GM23338 (cell line): ENCODE results near the gene FBXW7. TPM values are rescaled to one million over a fixed set of nuclear protein-coding genes. Genes with fewer than 3 reads are reported as not detected.

Experiments used
- ATAC-seq: fragments of 200-7000 bp; cut with Tn5 transposase; 3 replicates; pipeline ENCODE4 v1.9.1; 2020
- DNase-seq: peaks from one replicate; pipeline ENCODE4 v3.0.0-alpha.2; 2015; ENCODE audit warnings: low spot score
- H2AFZ ChIP-seq: fragments of 200-600 bp; sonication (generic); 2 replicates; pipeline ENCODE4 v1.8.0; 2016; ENCODE audit warnings: antibody characterized with exemption, mild to moderate bottlenecking, moderate library complexity
- H3F3A ChIP-seq: fragments of 200-600 bp; sonication (generic); replicated peaks from 2 replicates; pipeline ENCODE4 v1.8.0; 2017; ENCODE audit warnings: antibody characterized with exemption, mixed run types, low read depth
- H3K27ac ChIP-seq: fragments of 200-600 bp; sonication (generic); 2 replicates; pipeline ENCODE4 v1.6.1; 2016; ENCODE audit warnings: low read depth
- H3K27me3 ChIP-seq: fragments of 200-600 bp; sonication (generic); 2 replicates; pipeline ENCODE4 v1.8.0; 2016; ENCODE audit warnings: mild to moderate bottlenecking, mixed run types, moderate library complexity; ENCODE audit not compliant: insufficient read depth
- H3K36me3 ChIP-seq: fragments of 200-600 bp; sonication (generic); 2 replicates; pipeline ENCODE4 v1.8.0; 2016; ENCODE audit warnings: mild to moderate bottlenecking; ENCODE audit not compliant: insufficient read depth
- H3K4me1 ChIP-seq: fragments of 200-600 bp; sonication (generic); 2 replicates; pipeline ENCODE4 v1.8.0; 2016; ENCODE audit warnings: mild to moderate bottlenecking, moderate library complexity; ENCODE audit not compliant: insufficient read depth
- H3K4me2 ChIP-seq: fragments of 200-600 bp; sonication (generic); 2 replicates; pipeline ENCODE4 v1.7.1; 2017; ENCODE audit warnings: mixed run types
- H3K4me3 ChIP-seq: fragments of 200-600 bp; sonication (generic); 2 replicates; pipeline ENCODE4 v1.6.1; 2016; ENCODE audit warnings: mixed run types
- H3K79me2 ChIP-seq: fragments of 200-600 bp; sonication (generic); replicated peaks from 2 replicates; pipeline ENCODE4 v1.8.0; 2017; ENCODE audit warnings: mild to moderate bottlenecking; ENCODE audit not compliant: insufficient read depth
- H3K9me2 ChIP-seq: fragments of 200-600 bp; sonication (generic); 2 replicates; pipeline ENCODE4 v1.8.0; 2017; ENCODE audit not compliant: insufficient read depth
- H4K20me1 ChIP-seq: fragments of 200-600 bp; sonication (generic); replicated peaks from 2 replicates; pipeline ENCODE4 v1.8.0; 2017; ENCODE audit warnings: mild to moderate bottlenecking; ENCODE audit not compliant: insufficient read depth
- H3K27ac Mint-ChIP-seq: 2 replicates; pipeline ENCODE4 v1.8.0; 2020; ENCODE audit warnings: inconsistent platforms, mild to moderate bottlenecking, moderate library complexity, mixed read lengths
- H3K27me3 Mint-ChIP-seq: 3 replicates; pipeline ENCODE4 v1.8.0; 2022; ENCODE audit warnings: low read depth, mild to moderate bottlenecking, moderate library complexity, mixed read lengths, inconsistent platforms; ENCODE audit not compliant: insufficient read depth, poor library complexity
- H3K36me3 Mint-ChIP-seq: 3 replicates; pipeline ENCODE4 v1.8.0; 2021; ENCODE audit warnings: low read depth, mild to moderate bottlenecking, inconsistent platforms, moderate library complexity, mixed read lengths
- H3K4me1 Mint-ChIP-seq: 3 replicates; pipeline ENCODE4 v1.8.0; 2020; ENCODE audit warnings: mild to moderate bottlenecking, inconsistent platforms, mixed read lengths
- H3K4me3 Mint-ChIP-seq: 3 replicates; pipeline ENCODE4 v1.8.0; 2021; ENCODE audit warnings: moderate library complexity, mild to moderate bottlenecking, inconsistent platforms, mixed read lengths
- H3K9me3 Mint-ChIP-seq: 3 replicates; pipeline ENCODE4 v1.8.0; 2020; ENCODE audit warnings: moderate library complexity, mild to moderate bottlenecking, inconsistent platforms, mixed read lengths
- CREB1 ChIP-seq: fragments of 250-450 bp; sonication (Bioruptor Pico); IDR thresholded peaks from 2 replicates; pipeline ENCODE4 v1.5.0; 2020; ENCODE audit warnings: low read depth, mild to moderate bottlenecking, moderate library complexity
- EZH2 ChIP-seq: fragments of 200-600 bp; sonication (generic); IDR thresholded peaks from one replicate; pipeline ENCODE4 v1.8.0; 2017; ENCODE audit warnings: antibody characterized with exemption, mild to moderate bottlenecking, low read depth; ENCODE audit not compliant: unreplicated experiment
- EZH2phosphoT487 ChIP-seq: fragments of 200-600 bp; sonication (generic); IDR thresholded peaks from one replicate; pipeline ENCODE4 v1.8.1; 2018; ENCODE audit warnings: antibody characterized with exemption; ENCODE audit not compliant: unreplicated experiment
- JUNB ChIP-seq: IDR thresholded peaks from one replicate; pipeline ENCODE4 v1.6.1; 2016; ENCODE audit warnings: antibody characterized with exemption; ENCODE audit not compliant: unreplicated experiment
- NANOG ChIP-seq: IDR thresholded peaks from 2 replicates; pipeline ENCODE4 v1.6.1; 2016; ENCODE audit warnings: antibody characterized with exemption, borderline replicate concordance
- POLR2AphosphoS5 ChIP-seq: IDR thresholded peaks from 2 replicates; pipeline ENCODE4 v1.6.1; 2016; ENCODE audit warnings: antibody characterized with exemption, low read depth
- STAT1 ChIP-seq: IDR thresholded peaks from one replicate; pipeline ENCODE4 v1.6.1; 2016; ENCODE audit warnings: antibody characterized with exemption; ENCODE audit not compliant: unreplicated experiment
- ZNF114 ChIP-seq: fragments of 250-450 bp; sonication (Bioruptor Pico); IDR thresholded peaks from 2 replicates; pipeline ENCODE4 v1.5.0; 2020; ENCODE audit warnings: mild to moderate bottlenecking, moderate library complexity
- ZNF331 ChIP-seq: fragments of 250-450 bp; sonication (Bioruptor Pico); IDR thresholded peaks from 2 replicates; pipeline ENCODE4 v1.5.0; 2020; ENCODE audit warnings: low read depth, mild to moderate bottlenecking, moderate library complexity
- polyA plus RNA-seq: library from polyadenylated mRNA; unstranded; fragments of >200 nt; fragmentation: Nextera tagmentation; extraction: Ambion mirVana; gene quantifications from 2 replicates; pipeline ENCODE4 v1.2.1, GENCODE V29; 2016
- total RNA-seq: library from RNA; depleted of rRNA; stranded (reverse); fragments of >200 nt; shearing (Covaris generic); gene quantifications from 2 replicates; pipeline ENCODE4 v1.2.3, GENCODE V29; 2014
- TF ChIP-seq, protein P1 (sequence below), 2 experiments: fragments of 200-600 bp in 1 of 2; sonication (generic) in 1 of 2; conservative IDR thresholded peaks; 2 replicates each; pipeline versions ENCODE4 v1.5.1 to v1.6.1; 2016 to 2017; ENCODE audit warnings: antibody characterized with exemption in 2 of 2, low read depth in 2 of 2, mild to moderate bottlenecking in 2 of 2, moderate library complexity in 1 of 2
- TF ChIP-seq, protein P2 (sequence below): fragments of 250-450 bp; sonication (Bioruptor Pico); IDR thresholded peaks from 2 replicates; pipeline ENCODE4 v1.5.0; 2020; ENCODE audit warnings: mild to moderate bottlenecking, moderate library complexity
- TF ChIP-seq, protein P3 (sequence below): IDR thresholded peaks from one replicate; pipeline ENCODE4 v1.6.1; 2018; ENCODE audit warnings: antibody characterized with exemption; ENCODE audit not compliant: unreplicated experiment
- TF ChIP-seq, protein P4 (sequence below): IDR thresholded peaks from 2 replicates; pipeline ENCODE4 v1.6.1; 2016; ENCODE audit warnings: antibody characterized with exemption

FBXW7 gene
- total and polyA plus RNA-seq, 2 experiments from 2014 or later, result 25.8 to 34.7 TPM

DNA sequence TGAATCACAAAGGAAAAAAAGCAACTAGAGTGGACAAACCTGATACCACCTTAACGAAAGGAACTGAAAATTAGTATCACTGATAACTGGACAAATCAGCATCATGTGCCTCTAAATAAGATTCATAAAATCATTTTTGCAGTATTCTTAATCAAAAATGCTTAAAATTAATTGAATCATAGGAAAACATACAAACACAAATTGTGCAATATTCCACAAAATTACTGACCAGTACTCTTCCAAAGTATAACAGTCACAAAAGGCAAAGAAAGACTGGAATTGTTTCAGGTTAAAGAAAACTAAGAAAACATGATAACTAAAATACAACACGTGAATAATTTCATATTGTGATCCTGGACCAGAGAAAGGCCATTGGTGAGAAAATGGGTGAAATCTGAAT, 27.1 kb downstream of the FBXW7 start:
- H3K4me1 Mint-ChIP-seq, result peaks cover 16% of the 10 kb centered on the region; the same call in 2 of the 3 replicates
- H3K79me2 ChIP-seq, result peaks cover 87% of the 10 kb centered on the region
- ATAC-seq, result no peak

More for the DNA sequence above, 27.1 kb downstream of the FBXW7 start:
- H3K36me3 ChIP-seq, result no peaks in the 10 kb centered on the region
- no peak overlapping the region for H3K4me3 ChIP-seq
- H3F3A ChIP-seq, result no peaks in the 10 kb centered on the region
- H3K27ac ChIP-seq, result no peak overlapping the region
- no peaks in the 10 kb centered on the region for H3K27me3 ChIP-seq
- H2AFZ ChIP-seq, result no peak overlapping the region
- no peaks in the 10 kb centered on the region; the same call in 1 of the 2 replicates for H4K20me1 ChIP-seq
- H3K36me3 Mint-ChIP-seq, result no peaks in the 10 kb centered on the region
- H3K4me2 ChIP-seq, result no peak overlapping the region
- peaks cover 2% of the 10 kb centered on the region for H3K27me3 Mint-ChIP-seq
- H3K4me1 ChIP-seq, result peaks cover 3% of the 10 kb centered on the region; the same call in 1 of the 2 replicates
- no peak for DNase-seq
- H3K9me3 Mint-ChIP-seq, result no peaks in the 10 kb centered on the region
- TF ChIP-seq, protein P1, sequence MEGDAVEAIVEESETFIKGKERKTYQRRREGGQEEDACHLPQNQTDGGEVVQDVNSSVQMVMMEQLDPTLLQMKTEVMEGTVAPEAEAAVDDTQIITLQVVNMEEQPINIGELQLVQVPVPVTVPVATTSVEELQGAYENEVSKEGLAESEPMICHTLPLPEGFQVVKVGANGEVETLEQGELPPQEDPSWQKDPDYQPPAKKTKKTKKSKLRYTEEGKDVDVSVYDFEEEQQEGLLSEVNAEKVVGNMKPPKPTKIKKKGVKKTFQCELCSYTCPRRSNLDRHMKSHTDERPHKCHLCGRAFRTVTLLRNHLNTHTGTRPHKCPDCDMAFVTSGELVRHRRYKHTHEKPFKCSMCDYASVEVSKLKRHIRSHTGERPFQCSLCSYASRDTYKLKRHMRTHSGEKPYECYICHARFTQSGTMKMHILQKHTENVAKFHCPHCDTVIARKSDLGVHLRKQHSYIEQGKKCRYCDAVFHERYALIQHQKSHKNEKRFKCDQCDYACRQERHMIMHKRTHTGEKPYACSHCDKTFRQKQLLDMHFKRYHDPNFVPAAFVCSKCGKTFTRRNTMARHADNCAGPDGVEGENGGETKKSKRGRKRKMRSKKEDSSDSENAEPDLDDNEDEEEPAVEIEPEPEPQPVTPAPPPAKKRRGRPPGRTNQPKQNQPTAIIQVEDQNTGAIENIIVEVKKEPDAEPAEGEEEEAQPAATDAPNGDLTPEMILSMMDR (conservative IDR thresholded peaks at IDR 0.05; ENCODE audit: low read depth in 2 of 2), result no peak
- TF ChIP-seq POLR2AphosphoS5 (no peak), EZH2phosphoT487 (no peak), ZNF331 (CRISPR knock-in tag) (no peak), EZH2 (no peak), JUNB (no peak), NANOG (no peak), CREB1 (no peak), STAT1 (no peak), ZNF114 (CRISPR knock-in tag) (no peak)
- TF ChIP-seq, protein P2, sequence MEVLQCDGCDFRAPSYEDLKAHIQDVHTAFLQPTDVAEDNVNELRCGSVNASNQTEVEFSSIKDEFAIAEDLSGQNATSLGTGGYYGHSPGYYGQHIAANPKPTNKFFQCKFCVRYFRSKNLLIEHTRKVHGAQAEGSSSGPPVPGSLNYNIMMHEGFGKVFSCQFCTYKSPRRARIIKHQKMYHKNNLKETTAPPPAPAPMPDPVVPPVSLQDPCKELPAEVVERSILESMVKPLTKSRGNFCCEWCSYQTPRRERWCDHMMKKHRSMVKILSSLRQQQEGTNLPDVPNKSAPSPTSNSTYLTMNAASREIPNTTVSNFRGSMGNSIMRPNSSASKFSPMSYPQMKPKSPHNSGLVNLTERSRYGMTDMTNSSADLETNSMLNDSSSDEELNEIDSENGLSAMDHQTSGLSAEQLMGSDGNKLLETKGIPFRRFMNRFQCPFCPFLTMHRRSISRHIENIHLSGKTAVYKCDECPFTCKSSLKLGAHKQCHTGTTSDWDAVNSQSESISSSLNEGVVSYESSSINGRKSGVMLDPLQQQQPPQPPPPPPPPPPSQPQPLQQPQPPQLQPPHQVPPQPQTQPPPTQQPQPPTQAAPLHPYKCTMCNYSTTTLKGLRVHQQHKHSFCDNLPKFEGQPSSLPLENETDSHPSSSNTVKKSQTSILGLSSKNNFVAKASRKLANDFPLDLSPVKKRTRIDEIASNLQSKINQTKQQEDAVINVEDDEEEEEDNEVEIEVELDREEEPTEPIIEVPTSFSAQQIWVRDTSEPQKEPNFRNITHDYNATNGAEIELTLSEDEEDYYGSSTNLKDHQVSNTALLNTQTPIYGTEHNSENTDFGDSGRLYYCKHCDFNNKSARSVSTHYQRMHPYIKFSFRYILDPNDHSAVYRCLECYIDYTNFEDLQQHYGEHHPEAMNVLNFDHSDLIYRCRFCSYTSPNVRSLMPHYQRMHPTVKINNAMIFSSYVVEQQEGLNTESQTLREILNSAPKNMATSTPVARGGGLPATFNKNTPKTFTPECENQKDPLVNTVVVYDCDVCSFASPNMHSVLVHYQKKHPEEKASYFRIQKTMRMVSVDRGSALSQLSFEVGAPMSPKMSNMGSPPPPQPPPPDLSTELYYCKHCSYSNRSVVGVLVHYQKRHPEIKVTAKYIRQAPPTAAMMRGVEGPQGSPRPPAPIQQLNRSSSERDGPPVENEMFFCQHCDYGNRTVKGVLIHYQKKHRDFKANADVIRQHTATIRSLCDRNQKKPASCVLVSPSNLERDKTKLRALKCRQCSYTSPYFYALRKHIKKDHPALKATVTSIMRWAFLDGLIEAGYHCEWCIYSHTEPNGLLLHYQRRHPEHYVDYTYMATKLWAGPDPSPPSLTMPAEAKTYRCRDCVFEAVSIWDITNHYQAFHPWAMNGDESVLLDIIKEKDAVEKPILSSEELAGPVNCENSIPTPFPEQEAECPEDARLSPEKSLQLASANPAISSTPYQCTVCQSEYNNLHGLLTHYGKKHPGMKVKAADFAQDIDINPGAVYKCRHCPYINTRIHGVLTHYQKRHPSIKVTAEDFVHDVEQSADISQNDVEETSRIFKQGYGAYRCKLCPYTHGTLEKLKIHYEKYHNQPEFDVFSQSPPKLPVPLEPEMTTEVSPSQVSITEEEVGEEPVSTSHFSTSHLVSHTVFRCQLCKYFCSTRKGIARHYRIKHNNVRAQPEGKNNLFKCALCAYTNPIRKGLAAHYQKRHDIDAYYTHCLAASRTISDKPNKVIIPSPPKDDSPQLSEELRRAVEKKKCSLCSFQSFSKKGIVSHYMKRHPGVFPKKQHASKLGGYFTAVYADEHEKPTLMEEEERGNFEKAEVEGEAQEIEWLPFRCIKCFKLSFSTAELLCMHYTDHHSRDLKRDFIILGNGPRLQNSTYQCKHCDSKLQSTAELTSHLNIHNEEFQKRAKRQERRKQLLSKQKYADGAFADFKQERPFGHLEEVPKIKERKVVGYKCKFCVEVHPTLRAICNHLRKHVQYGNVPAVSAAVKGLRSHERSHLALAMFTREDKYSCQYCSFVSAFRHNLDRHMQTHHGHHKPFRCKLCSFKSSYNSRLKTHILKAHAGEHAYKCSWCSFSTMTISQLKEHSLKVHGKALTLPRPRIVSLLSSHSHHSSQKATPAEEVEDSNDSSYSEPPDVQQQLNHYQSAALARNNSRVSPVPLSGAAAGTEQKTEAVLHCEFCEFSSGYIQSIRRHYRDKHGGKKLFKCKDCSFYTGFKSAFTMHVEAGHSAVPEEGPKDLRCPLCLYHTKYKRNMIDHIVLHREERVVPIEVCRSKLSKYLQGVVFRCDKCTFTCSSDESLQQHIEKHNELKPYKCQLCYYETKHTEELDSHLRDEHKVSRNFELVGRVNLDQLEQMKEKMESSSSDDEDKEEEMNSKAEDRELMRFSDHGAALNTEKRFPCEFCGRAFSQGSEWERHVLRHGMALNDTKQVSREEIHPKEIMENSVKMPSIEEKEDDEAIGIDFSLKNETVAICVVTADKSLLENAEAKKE (CRISPR knock-in tag), result no peak
- TF ChIP-seq, protein P3, sequence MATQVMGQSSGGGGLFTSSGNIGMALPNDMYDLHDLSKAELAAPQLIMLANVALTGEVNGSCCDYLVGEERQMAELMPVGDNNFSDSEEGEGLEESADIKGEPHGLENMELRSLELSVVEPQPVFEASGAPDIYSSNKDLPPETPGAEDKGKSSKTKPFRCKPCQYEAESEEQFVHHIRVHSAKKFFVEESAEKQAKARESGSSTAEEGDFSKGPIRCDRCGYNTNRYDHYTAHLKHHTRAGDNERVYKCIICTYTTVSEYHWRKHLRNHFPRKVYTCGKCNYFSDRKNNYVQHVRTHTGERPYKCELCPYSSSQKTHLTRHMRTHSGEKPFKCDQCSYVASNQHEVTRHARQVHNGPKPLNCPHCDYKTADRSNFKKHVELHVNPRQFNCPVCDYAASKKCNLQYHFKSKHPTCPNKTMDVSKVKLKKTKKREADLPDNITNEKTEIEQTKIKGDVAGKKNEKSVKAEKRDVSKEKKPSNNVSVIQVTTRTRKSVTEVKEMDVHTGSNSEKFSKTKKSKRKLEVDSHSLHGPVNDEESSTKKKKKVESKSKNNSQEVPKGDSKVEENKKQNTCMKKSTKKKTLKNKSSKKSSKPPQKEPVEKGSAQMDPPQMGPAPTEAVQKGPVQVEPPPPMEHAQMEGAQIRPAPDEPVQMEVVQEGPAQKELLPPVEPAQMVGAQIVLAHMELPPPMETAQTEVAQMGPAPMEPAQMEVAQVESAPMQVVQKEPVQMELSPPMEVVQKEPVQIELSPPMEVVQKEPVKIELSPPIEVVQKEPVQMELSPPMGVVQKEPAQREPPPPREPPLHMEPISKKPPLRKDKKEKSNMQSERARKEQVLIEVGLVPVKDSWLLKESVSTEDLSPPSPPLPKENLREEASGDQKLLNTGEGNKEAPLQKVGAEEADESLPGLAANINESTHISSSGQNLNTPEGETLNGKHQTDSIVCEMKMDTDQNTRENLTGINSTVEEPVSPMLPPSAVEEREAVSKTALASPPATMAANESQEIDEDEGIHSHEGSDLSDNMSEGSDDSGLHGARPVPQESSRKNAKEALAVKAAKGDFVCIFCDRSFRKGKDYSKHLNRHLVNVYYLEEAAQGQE, result no peak
- TF ChIP-seq, protein P4, sequence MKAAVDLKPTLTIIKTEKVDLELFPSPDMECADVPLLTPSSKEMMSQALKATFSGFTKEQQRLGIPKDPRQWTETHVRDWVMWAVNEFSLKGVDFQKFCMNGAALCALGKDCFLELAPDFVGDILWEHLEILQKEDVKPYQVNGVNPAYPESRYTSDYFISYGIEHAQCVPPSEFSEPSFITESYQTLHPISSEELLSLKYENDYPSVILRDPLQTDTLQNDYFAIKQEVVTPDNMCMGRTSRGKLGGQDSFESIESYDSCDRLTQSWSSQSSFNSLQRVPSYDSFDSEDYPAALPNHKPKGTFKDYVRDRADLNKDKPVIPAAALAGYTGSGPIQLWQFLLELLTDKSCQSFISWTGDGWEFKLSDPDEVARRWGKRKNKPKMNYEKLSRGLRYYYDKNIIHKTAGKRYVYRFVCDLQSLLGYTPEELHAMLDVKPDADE, result no peak
- no peak overlapping the region for H3K4me3 Mint-ChIP-seq
- H3K9me2 ChIP-seq, result no peaks in the 10 kb centered on the region
- no peak overlapping the region for H3K27ac Mint-ChIP-seq
